GM19193 (cell line): Measurements from ENCODE around the gene DYDC2.
A peak's percentile ranks its signal among the peaks of the same experiment; 100 is the strongest.

Source experiments
- POLR2A ChIP-seq: IDR thresholded peaks from 4 replicates; pipeline ENCODE4 v1.6.1; 2011; ENCODE audit not compliant: insufficient read depth, insufficient read length; ENCODE audit errors: extremely low read depth

The DYDC2 gene

DNA sequence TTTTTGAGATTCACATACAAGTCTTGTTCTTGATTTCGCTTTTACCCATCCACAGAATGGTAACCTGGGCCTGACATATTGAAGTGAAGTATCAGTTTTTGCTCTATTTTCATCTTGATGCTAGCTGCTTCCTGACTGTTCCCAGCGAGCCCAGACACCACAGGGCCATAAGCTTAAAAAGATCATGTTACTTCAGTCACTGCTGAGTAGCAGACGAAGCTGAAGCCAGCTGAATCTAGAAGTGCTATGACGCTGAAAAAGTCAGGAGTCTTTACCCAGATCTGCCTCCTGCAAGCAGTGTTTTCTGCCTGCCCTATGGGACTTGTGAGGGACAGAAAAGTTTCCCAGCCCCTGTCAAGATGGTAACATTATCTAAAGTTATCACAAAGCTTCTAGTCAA, 49.0 kb downstream of the DYDC2 start:
- no peak for TF ChIP-seq POLR2A

GRCh38 chr10:80406204-80406603, 49.6 kb downstream of the DYDC2 start:
- TF ChIP-seq POLR2A, result no peak

GRCh38 chr10:80407812-80408241, 51.2 kb downstream of the DYDC2 start:
- TF ChIP-seq POLR2A, result no peak

GRCh38 chr10:80408242-80409101, 51.9 kb downstream of the DYDC2 start, which contains the start of gene PRXL2A:
Gene PRXL2A, plus strand, starts transcription at chr10:80408551. Its CDS starts 11,917 bp downstream, at chr10:80420468.
- TF ChIP-seq POLR2A, result peak; percentile 61

DNA sequence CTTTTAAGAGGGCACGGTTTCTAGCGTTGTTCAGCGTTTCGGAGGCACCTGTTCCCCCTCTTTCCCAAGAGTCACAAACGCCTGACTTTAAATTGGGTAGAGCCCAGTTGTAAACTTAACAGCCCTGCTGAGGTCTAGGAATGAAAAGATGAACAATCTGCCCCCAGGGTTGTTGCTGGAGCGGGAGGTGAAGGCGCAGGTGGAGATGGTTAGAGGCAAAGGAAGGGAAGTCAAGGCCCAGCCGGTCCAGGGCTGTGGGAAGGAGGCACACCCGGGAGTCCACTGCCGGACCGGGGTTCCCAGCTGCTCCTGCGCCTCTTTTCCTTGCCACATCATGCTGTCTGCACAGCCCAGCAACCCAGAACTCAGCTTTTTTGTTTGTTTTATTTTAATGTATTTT, 52.5 kb downstream of the DYDC2 start:
- TF ChIP-seq POLR2A, result no peak

GRCh38 chr10:80410122-80410521, 53.5 kb downstream of the DYDC2 start:
- TF ChIP-seq POLR2A, result no peak

GRCh38 chr10:80410578-80411145, 54.1 kb downstream of the DYDC2 start:
- no peak for TF ChIP-seq POLR2A

DNA sequence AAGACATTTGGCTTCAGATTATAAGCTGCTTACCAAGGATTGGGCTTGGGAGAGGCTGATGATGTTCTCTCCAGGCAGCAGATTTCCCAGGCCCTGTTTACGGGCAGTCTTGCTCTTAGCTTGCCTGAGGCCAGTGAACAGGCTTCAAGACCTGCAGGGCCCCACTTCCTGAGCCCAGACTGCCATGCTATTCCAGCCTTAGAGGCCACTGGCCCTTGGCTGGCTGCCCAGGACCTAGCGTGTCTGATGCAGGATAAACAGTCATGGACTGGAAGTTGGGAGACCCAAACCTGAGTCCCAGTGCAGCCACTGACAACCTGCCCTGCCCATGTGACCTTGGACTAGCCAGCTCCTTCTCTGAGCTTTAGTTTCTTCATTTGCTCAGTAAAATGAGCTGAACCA, 54.7 kb downstream of the DYDC2 start:
- no peak for TF ChIP-seq POLR2A

DNA sequence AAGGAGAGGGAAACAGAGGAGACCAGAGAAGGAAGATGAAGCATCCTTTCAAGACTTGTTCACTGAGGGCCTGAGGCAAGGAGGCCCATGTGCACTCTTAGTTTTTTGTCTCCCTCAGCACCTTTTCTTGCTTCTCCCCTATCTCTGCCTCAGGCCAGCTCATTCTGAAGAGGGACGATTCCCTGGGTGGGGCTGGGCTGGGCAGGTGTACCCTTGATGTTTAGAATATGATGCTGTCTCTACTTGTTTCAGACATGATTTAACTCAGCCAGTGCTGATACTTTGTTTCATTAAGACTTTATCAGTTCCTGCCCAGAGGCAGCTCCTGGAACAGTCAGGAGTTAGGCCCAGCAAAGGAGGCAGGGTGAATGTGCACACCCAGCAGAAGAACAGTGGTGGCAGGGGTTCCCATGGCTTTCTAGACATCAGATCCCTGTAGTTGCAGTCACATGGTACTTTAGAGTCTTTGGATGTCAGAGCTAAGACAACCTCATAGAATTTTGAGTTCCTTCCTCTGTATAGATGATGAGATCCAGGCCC, 55.2 kb downstream of the DYDC2 start:
- TF ChIP-seq POLR2A, result no peak

DNA sequence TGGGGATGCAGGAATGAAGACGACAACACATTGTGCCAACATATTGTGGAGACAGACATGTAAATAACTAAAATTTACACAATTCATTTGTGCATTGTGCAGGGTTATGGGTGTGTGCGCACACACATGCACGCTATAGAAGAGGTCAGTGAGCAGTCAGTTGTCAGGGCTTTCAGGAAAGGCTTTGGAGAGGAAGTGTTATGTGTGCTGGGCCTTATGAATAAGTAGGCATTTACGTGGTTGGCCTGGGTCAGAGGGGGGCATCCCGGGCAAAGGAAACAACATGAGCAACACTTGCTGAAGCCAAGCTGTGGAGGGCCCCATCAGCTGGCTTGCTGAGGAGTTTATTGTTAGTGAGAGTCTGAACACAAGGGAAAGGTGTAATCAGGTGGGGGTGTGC, 55.9 kb downstream of the DYDC2 start:
- no peak for TF ChIP-seq POLR2A

DNA sequence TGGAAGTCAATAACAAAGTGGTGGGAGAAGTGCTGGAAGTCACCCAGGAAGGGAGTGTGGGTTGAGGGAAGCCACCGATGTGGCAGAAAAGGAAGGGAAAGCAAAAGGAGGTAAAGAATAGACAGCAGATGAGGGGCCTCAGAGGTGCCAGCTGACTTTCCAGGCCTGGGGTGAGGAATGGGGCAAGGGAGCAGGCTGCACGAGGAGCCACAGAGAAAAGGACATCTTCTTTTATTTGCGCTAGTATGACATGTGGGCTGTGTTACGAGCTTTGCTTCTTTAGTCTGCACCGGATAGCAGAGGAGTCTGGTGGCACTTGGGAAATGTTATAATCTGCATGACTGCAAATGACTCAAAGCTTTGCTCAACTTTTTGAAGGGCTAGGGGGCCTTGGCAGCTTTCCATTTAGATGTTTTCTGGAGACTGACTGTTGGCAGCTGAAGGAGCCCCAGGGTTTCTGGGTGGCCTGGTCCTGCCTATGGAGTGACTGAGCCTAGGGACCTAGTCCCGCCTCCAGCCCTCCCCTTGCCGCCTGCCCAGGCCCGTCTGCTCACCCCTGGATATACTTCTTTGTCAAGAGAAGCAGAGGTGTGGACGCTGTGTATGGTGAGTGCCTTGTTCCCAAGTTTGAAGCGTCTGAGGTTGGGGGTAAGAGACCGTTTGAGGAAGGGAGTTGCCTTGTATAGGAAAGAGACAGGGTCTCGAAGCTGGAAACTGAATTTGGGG, 56.9 kb downstream of the DYDC2 start:
- no peak for TF ChIP-seq POLR2A

DNA sequence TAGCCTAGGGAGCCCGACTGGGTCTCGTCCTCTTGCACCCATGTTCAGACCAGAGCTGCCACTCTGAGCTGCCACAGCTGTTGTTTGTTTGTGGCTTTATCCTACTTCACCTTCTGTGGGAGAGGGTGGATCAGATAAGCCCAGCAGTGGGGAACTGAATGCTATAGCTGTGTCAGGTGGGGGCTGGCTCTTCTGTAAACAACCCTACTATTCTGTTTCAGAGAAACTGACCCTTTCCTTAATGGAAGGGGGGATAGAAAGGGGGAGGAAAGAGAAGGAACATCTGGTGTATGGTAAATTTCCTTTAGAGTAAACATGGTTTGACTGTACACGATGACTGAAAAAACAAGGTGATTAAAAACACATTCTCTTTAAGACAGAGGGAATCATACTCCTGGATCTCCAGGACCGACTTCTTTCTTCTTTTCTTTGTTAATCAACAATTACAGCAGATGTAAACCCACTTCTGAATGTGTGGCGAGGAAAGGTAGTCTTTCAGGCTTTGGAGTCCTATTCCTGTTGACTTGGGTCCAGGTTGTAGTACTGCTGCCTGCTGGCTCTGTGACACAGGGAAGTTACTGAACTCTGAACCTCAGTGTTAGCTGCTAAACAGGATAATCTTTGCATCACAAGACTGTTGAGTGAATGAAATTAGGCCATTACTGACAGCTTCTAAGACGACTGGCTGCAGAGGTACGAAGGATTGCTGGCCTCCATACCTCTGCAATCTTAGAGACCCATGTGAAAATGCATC, 57.7 kb downstream of the DYDC2 start:
- TF ChIP-seq POLR2A, result no peak

DNA sequence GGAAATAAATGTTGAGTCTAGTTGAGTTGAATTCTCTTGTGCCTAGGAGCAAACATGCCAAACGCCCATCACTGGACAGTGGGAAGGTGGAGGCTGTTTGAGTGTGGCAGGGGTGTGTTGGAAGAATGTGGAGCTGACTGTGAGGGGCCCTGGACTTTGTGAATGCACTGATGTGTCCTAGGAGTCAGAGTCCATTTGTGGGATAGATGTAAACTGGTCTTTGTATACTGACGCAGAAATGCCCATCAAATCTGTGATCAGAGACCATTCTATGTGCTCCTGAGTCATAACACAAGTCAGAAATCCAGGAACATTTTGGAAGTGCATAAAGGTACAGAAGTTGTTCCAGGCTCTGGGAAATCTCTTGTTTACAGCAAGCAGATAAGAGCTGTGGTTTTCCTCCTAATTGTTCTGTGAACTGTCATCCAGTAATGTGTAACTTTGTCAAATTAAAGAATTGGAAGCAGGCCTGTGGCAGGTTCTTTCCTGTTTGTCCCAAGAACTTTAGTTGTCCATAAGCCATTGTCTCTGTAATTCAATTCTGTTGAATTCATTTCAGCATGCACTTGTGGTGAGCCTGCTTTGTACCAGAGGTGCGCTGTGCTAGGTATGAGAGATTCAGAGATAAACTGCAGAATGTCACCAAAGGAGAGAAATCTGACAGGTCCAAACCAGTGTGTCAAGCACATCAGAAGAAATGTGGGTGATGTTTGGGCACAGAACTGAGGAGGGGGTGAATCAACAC, 59.3 kb downstream of the DYDC2 start:
- TF ChIP-seq POLR2A, result no peak

- no peak for TF ChIP-seq POLR2A
Observed at GRCh38 chr10:80416479-80417098, 60.0 kb downstream of the DYDC2 start.
